ENCODE measurements around the gene CLEC2D.
"Not testable (repeated sequence)": the region's sequence is repeated elsewhere in the genome, so short reads cannot be mapped to it uniquely, and the experiment has no call there.

DNA sequence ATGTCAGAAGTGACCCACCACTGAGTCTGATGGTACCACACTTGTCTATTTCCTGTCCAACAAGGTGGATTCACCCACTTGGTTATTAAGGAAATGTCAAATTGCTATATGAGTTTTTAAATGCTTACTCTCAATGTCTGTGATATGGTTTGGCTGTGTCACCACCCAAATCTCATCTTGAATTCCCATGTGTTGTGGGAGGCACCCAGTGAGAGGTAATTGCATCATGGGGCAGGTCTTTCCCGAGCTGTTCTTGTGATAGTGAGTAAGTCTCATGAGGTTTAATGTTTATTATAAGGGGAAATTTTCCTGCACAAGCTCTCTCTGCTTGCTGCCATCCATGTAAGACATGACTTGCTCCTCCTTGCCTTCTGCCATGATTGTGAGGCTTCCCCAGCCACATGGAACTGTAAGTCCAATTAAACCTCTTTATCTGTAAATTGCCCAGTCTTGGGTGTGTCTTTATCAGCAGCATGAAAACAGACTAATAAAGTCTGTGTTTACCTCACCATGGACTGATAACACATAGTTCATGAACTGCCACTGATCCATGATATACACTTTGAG, 24.4 kb upstream of the CLEC2D start:
- not testable (repeated sequence) for TF ChIP-seq CTCF (conservative IDR thresholded peaks at IDR 0.05; ENCODE audit: low read depth, low read length); EZH2 (IDR thresholded peaks at IDR 0.05; ENCODE audit: low read length, unreplicated experiment); EZH2phosphoT487 (IDR thresholded peaks at IDR 0.05; ENCODE audit: borderline replicate concordance, low read length)
